HCT116 (cell line): Measurements from ENCODE around the gene PMS1. TPM values are rescaled to one million over a fixed set of nuclear protein-coding genes. Genes with fewer than 3 reads are reported as not detected.

Experiments
- ATAC-seq: fragments of 200-7000 bp; cut with Tn5 transposase; 2 replicates; pipeline ENCODE4 v1.9.1; 2020; ENCODE audit warnings: mild to moderate bottlenecking, moderate library complexity
- BruUV-seq: library from RNA; stranded (reverse); fragments of 400-500 nt; replicated peaks from 2 replicates; lab custom pipeline; 2021; lab: Mats Ljungman, UMichigan
- CTCF ChIA-PET: fragments of 300-600 bp; sonication (Branson Sonifier 250); formaldehyde crosslinking; loops from one replicate; lab custom pipeline; 2021; ENCODE audit warnings: antibody characterized with exemption; lab: Charles Lee
- POLR2A ChIA-PET: fragments of 300-600, 350-600 bp; sonication (Branson Sonifier 250); formaldehyde crosslinking; loops from one replicate; lab custom pipeline; 2021; ENCODE audit warnings: antibody characterized with exemption; lab: Charles Lee
- RAD21 ChIA-PET, 2 experiments: fragments of 300-600 bp; sonication (Branson Sonifier 250); formaldehyde crosslinking; loops; one replicate each; lab custom pipeline; 2023; ENCODE audit warnings: low total read pairs in 2 of 2; ENCODE audit not compliant: uncharacterized antibody in 2 of 2, unreplicated experiment in 2 of 2, low non-redundant PET in 1 of 2; lab: Charles Lee
- DNase-seq: peaks from one replicate; pipeline ENCODE4 v3.0.0-alpha.2; 2010; ENCODE audit warnings: low read depth, low spot score
- H2AFZ ChIP-seq: fragments of 200-600 bp; shearing (Covaris generic), sonication (generic); 2 replicates; pipeline ENCODE4 v1.6.1; 2017; ENCODE audit warnings: low read depth, mixed run types, mixed read lengths, antibody characterized with exemption, low read length; ENCODE audit not compliant: poor library complexity, severe bottlenecking
- H3K27ac ChIP-seq: 2 replicates; pipeline ENCODE4 v1.5.1; 2012; ENCODE audit warnings: low read depth, low read length
- H3K27me3 ChIP-seq: fragments of 200-600 bp; sonication (generic); 2 replicates; pipeline ENCODE4 v1.6.1; 2016; ENCODE audit warnings: mixed run types, low read length, mixed read lengths; ENCODE audit not compliant: insufficient read depth
- H3K36me3 ChIP-seq, 2 experiments: fragments of 200-500 bp in 1 of 2; fragments of 200-600 bp in 1 of 2; sonication (Bioruptor generic) in 1 of 2; sonication (generic) in 1 of 2; 2 replicates each; pipeline versions ENCODE4 v1.5.1 to v1.6.1; 2014 to 2016; ENCODE audit warnings: low read length in 2 of 2, inconsistent platforms in 1 of 2, mixed read lengths in 1 of 2, mixed run types in 1 of 2; ENCODE audit not compliant: insufficient read depth in 2 of 2, control insufficient read depth in 1 of 2
- H3K4me1 ChIP-seq, 2 experiments: fragments of 200-600 bp in 1 of 2; sonication (generic) in 1 of 2; 2 replicates each; pipeline versions ENCODE4 v1.5.1 to v1.6.1; 2012 to 2017; ENCODE audit warnings: low read length in 2 of 2, inconsistent platforms in 1 of 2, mild to moderate bottlenecking in 1 of 2, mixed read lengths in 1 of 2, mixed run types in 1 of 2, moderate library complexity in 1 of 2; ENCODE audit not compliant: insufficient read depth in 2 of 2, control insufficient read depth in 1 of 2
- H3K4me2 ChIP-seq: fragments of 200-600 bp; sonication (generic); 2 replicates; pipeline ENCODE4 v1.6.1; 2017; ENCODE audit warnings: mixed run types, low read length, mixed read lengths
- H3K4me3 ChIP-seq, 2 experiments: fragments of 200-600 bp in 1 of 2; sonication (generic) in 1 of 2; replicated peaks in 1 of 2; 2 replicates each; pipeline ENCODE4 v1.5.1; 2011 to 2016; ENCODE audit warnings: low read length in 2 of 2, control low read depth in 1 of 2, low read depth in 1 of 2, mild to moderate bottlenecking in 1 of 2, mixed read lengths in 1 of 2, mixed run types in 1 of 2
- H3K79me2 ChIP-seq: fragments of 200-600 bp; sonication (generic); 2 replicates; pipeline ENCODE4 v1.6.1; 2017; ENCODE audit warnings: mild to moderate bottlenecking, mixed run types, low read length, moderate library complexity, mixed read lengths; ENCODE audit not compliant: insufficient read depth
- H3K9ac ChIP-seq: fragments of 200-600 bp; sonication (generic); 2 replicates; pipeline ENCODE4 v1.6.1; 2016; ENCODE audit warnings: low read length, mixed read lengths
- H3K9me2 ChIP-seq: fragments of 200-600 bp; sonication (generic), shearing (Covaris generic); 2 replicates; pipeline ENCODE4 v1.6.1; 2017; ENCODE audit warnings: mixed run types, mild to moderate bottlenecking, moderate library complexity; ENCODE audit not compliant: insufficient read depth
- H3K9me3 ChIP-seq, 2 experiments: fragments of 200-500 bp in 1 of 2; fragments of 200-600 bp in 1 of 2; sonication (Bioruptor generic) in 1 of 2; sonication (generic) in 1 of 2; 2 replicates each; pipeline ENCODE4 v1.6.1; 2014 to 2017; ENCODE audit warnings: low read length in 2 of 2, mixed read lengths in 2 of 2, inconsistent platforms in 1 of 2, low read depth in 1 of 2, mild to moderate bottlenecking in 1 of 2, mixed run types in 1 of 2, moderate library complexity in 1 of 2; ENCODE audit not compliant: control insufficient read depth in 1 of 2, insufficient read depth in 1 of 2
- H4K20me1 ChIP-seq: fragments of 200-600 bp; sonication (generic), shearing (Covaris generic); 2 replicates; pipeline ENCODE4 v1.6.1; 2017; ENCODE audit warnings: mixed run types, mild to moderate bottlenecking, moderate library complexity; ENCODE audit not compliant: insufficient read depth
- CBX3 ChIP-seq: IDR thresholded peaks from 2 replicates; pipeline ENCODE4 v1.6.1; 2012; ENCODE audit warnings: low read depth
- CEBPB ChIP-seq: IDR thresholded peaks from 2 replicates; pipeline ENCODE4 v1.6.1; 2012; ENCODE audit warnings: low read depth
- EGR1 ChIP-seq: IDR thresholded peaks from 2 replicates; pipeline ENCODE4 v1.6.1; 2012; ENCODE audit warnings: low read depth
- EZH2 ChIP-seq: fragments of 200-600 bp; sonication (generic); IDR thresholded peaks from 2 replicates; pipeline ENCODE4 v1.6.1; 2017; ENCODE audit warnings: antibody characterized with exemption, mixed run types
- EZH2phosphoT487 ChIP-seq: fragments of 200-600 bp; IDR thresholded peaks from 2 replicates; pipeline ENCODE4 v1.6.1; 2018; ENCODE audit warnings: antibody characterized with exemption, borderline replicate concordance
- FOSL1 ChIP-seq: IDR thresholded peaks from 2 replicates; pipeline ENCODE4 v1.6.1; 2012; ENCODE audit warnings: low read depth
- JUND ChIP-seq: IDR thresholded peaks from 2 replicates; pipeline ENCODE4 v1.6.1; 2012
- POLR2AphosphoS5 ChIP-seq: IDR thresholded peaks from 2 replicates; pipeline ENCODE4 v1.6.1; 2011; ENCODE audit warnings: mild to moderate bottlenecking, low read depth, low read length, moderate library complexity
- RAD21 ChIP-seq: IDR thresholded peaks from 2 replicates; pipeline ENCODE4 v1.6.1; 2012; ENCODE audit warnings: low read depth, mild to moderate bottlenecking
- SIN3A ChIP-seq: IDR thresholded peaks from 2 replicates; pipeline ENCODE4 v1.6.1; 2012; ENCODE audit warnings: low read depth
- SRF ChIP-seq: IDR thresholded peaks from 2 replicates; pipeline ENCODE4 v1.6.1; 2012; ENCODE audit warnings: low read depth
- TCF7L2 ChIP-seq: IDR thresholded peaks from 2 replicates; pipeline ENCODE4 v1.7.0; 2011; ENCODE audit warnings: borderline replicate concordance, inconsistent platforms; ENCODE audit not compliant: insufficient read depth, insufficient read length; ENCODE audit errors: extremely low read depth
- YY1 ChIP-seq: IDR thresholded peaks from 2 replicates; pipeline ENCODE4 v1.6.1; 2011; ENCODE audit warnings: low read length, low read depth, moderate library complexity, mild to moderate bottlenecking; ENCODE audit not compliant: insufficient replicate concordance; ENCODE audit errors: extremely low read depth
- intact Hi-C: fragments of 100-400 bp; cut with micrococcal nuclease; formaldehyde crosslinking; loops from 2 replicates; pipeline ENCODE4 v1.10.0; 2022
- total RNA-seq: library from RNA; stranded (reverse); gene quantifications from one replicate; pipeline ENCODE4 v1.2.1, GENCODE V29; 2021; ENCODE audit not compliant: unreplicated experiment
- TF ChIP-seq, protein P1 (sequence below): IDR thresholded peaks from 2 replicates; pipeline ENCODE4 v1.6.1; 2012; ENCODE audit warnings: low read depth
- TF ChIP-seq, protein P2 (sequence below), 3 experiments: fragments of 200-600 bp in 1 of 3; sonication (generic) in 1 of 3; IDR thresholded peaks in 2 of 3; conservative IDR thresholded peaks in 1 of 3; 2 replicates each; pipeline ENCODE4 v1.5.1; 2012 to 2017; ENCODE audit warnings: low read depth in 2 of 3, low read length in 2 of 3, antibody characterized with exemption in 1 of 3, borderline replicate concordance in 1 of 3, control low read depth in 1 of 3, mild to moderate bottlenecking in 1 of 3, mixed read lengths in 1 of 3, mixed run types in 1 of 3, moderate library complexity in 1 of 3; ENCODE audit not compliant: insufficient read depth in 1 of 3

Gene PMS1
- total RNA-seq, 1 experiment from 2014 or later: 53.2 TPM

DNA sequence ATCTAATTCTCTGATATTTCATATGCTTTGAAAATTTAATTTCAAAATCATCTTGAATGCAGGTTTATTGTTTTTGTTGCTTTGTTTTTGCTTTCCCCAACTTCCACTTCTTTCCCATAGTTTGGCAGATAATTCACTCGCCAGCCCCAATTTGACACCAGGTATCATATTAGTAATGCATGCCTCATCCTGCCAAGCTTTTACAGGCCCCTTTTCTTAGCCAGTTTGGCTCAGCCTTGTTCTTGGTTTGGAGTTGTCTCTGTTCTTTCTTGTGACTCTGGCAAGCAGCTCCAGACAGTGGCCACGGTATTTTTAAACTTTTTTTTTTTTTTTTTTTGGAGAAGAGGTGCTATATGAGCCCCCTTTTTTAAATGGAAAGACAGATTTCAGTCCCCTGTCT lies 65.3 kb downstream of the PMS1 start:
- Histone ChIP-seq H3K36me3 (peaks cover 3 to 4% of the 10 kb centered on the region in 2 experiments; a peak in 2 of 4 replicates), H3K4me2 (no peak overlapping the region), H2AFZ (no peak overlapping the region), H3K4me1 (peaks cover 0 to under 1% of the 10 kb centered on the region in 2 experiments; a peak in 2 of 4 replicates), H3K27me3 (no peaks in the 10 kb centered on the region), H4K20me1 (peaks cover 5% of the 10 kb centered on the region; the same call in 1 of the 2 replicates), H3K9me2 (no peaks in the 10 kb centered on the region), H3K9me3 (no peaks in the 10 kb centered on the region), H3K9ac (no peak overlapping the region), H3K79me2 (no peaks in the 10 kb centered on the region), H3K27ac (no peak overlapping the region), H3K4me3 (no peak overlapping the region)
- DNase-seq (no peak), ATAC-seq (no peak)
- no TSS peak for BruUV-seq
- TF ChIP-seq EGR1: no peak
- no peak for TF ChIP-seq POLR2AphosphoS5
- no peak for TF ChIP-seq EZH2
- TF ChIP-seq, protein P1, sequence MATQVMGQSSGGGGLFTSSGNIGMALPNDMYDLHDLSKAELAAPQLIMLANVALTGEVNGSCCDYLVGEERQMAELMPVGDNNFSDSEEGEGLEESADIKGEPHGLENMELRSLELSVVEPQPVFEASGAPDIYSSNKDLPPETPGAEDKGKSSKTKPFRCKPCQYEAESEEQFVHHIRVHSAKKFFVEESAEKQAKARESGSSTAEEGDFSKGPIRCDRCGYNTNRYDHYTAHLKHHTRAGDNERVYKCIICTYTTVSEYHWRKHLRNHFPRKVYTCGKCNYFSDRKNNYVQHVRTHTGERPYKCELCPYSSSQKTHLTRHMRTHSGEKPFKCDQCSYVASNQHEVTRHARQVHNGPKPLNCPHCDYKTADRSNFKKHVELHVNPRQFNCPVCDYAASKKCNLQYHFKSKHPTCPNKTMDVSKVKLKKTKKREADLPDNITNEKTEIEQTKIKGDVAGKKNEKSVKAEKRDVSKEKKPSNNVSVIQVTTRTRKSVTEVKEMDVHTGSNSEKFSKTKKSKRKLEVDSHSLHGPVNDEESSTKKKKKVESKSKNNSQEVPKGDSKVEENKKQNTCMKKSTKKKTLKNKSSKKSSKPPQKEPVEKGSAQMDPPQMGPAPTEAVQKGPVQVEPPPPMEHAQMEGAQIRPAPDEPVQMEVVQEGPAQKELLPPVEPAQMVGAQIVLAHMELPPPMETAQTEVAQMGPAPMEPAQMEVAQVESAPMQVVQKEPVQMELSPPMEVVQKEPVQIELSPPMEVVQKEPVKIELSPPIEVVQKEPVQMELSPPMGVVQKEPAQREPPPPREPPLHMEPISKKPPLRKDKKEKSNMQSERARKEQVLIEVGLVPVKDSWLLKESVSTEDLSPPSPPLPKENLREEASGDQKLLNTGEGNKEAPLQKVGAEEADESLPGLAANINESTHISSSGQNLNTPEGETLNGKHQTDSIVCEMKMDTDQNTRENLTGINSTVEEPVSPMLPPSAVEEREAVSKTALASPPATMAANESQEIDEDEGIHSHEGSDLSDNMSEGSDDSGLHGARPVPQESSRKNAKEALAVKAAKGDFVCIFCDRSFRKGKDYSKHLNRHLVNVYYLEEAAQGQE: no peak
- ChIA-PET CTCF (no interaction called here), POLR2A (no interaction called here), RAD21 (no interaction called here)
- intact Hi-C loops: no loop called here

DNA sequence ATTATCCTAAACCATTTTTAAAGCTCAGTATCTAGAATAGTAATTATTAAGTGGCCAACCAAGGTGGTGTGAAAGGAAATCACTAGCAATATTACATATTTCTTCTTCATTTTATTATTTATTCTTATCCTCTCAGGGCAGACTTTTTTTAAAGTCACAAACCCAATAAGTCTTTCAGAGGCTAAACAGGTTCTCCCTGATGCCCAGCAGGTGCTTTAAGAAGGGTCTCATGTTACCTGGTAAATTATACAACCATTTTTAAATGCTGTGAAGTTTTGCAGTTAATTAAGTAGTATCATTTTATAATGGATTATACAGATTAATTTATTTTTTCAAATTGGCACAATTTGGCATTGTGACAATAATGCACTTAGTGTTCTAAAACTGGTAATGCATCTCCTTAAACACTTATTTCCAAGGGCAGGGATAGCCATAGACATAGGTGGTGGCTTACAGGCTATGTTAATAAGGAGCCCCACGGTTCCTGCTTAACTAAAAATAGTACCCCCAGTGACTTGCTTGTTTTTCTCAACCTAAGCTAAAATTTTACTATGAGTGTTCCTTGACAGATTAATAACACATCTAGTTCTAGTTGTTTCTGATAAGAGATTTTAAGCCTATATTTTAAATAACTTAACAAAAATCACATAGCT lies 67.0 kb downstream of the PMS1 start:
- ChIA-PET RAD21 (no interaction called here), POLR2A (no interaction called here), CTCF (no interaction called here)
- H3K9me3 ChIP-seq: no peaks in the 10 kb centered on the region
- intact Hi-C loops: no loop called here
- no peaks in the 10 kb centered on the region for H3K4me1 ChIP-seq
- ATAC-seq (no peak), DNase-seq (no peak)
- peaks cover 4% of the 10 kb centered on the region in 2 experiments; a peak in 1 of 4 replicates for H3K36me3 ChIP-seq
- no peaks in the 10 kb centered on the region for H3K27me3 ChIP-seq
- no peak overlapping the region for H3K27ac ChIP-seq
- H3K4me3 ChIP-seq: no peak overlapping the region
- no peak overlapping the region for H3K9ac ChIP-seq
- H4K20me1 ChIP-seq: peaks cover 5% of the 10 kb centered on the region; the same call in 1 of the 2 replicates
- BruUV-seq: no TSS peak
- H3K79me2 ChIP-seq: no peaks in the 10 kb centered on the region
- TF ChIP-seq POLR2AphosphoS5 (no peak), RAD21 (no peak), FOSL1 (no peak), TCF7L2 (no peak), JUND (no peak), CEBPB (no peak), EGR1 (no peak), SIN3A (no peak), EZH2phosphoT487 (no peak), YY1 (no peak), CBX3 (no peak), SRF (no peak)
- TF ChIP-seq, protein P2, sequence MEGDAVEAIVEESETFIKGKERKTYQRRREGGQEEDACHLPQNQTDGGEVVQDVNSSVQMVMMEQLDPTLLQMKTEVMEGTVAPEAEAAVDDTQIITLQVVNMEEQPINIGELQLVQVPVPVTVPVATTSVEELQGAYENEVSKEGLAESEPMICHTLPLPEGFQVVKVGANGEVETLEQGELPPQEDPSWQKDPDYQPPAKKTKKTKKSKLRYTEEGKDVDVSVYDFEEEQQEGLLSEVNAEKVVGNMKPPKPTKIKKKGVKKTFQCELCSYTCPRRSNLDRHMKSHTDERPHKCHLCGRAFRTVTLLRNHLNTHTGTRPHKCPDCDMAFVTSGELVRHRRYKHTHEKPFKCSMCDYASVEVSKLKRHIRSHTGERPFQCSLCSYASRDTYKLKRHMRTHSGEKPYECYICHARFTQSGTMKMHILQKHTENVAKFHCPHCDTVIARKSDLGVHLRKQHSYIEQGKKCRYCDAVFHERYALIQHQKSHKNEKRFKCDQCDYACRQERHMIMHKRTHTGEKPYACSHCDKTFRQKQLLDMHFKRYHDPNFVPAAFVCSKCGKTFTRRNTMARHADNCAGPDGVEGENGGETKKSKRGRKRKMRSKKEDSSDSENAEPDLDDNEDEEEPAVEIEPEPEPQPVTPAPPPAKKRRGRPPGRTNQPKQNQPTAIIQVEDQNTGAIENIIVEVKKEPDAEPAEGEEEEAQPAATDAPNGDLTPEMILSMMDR (IDR thresholded peaks at IDR 0.05 in 2 of 3, conservative IDR thresholded peaks at IDR 0.05 in 1 of 3; ENCODE audit: borderline replicate concordance in 1 of 3, insufficient read depth in 1 of 3, low read depth in 2 of 3, low read length in 2 of 3): no peak
- H3K9me2 ChIP-seq: no peaks in the 10 kb centered on the region
- H3K4me2 ChIP-seq: no peak overlapping the region
- no peak overlapping the region for H2AFZ ChIP-seq
